ENCODE measurements around the gene CMTR1.
A peak's percentile ranks its signal among the peaks of the same experiment; 100 is the strongest.
"Not testable (repeated sequence)": the region's sequence is repeated elsewhere in the genome, so short reads cannot be mapped to it uniquely, and the experiment has no call there.

CMTR1 gene

DNA sequence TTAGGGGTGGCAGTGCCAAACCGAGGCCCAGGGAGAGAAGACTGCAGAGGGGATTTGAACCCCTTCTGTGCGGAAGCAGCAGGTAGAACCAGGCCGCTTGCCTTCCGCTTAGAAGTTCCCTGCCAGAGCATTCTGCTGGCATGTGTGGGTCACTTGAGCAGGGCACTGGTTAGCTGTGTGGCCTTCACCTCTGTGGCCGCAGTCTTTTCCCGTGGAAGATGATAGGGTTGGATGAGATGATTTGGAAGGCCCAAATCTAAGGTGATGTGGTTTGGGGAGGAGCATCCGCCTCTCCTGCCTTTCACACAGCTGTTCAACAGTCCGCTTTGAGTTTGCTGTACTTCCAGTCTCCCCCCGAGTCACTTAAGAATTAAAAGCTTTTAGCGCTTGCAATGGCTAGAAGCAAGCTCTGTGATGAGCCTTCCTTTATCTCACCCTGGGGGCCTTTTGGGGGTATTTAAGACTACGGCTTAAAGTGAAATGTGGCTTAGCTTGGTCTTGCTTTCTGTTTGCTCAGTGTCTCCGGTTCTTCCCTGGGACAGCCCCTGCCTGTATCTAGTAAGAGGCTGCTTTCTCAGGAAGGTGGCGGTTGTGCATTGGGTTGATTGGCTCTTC lies 743 bp downstream of the CMTR1 start:
- DNase-seq (ENCODE audit: low read depth) = no peak

DNA sequence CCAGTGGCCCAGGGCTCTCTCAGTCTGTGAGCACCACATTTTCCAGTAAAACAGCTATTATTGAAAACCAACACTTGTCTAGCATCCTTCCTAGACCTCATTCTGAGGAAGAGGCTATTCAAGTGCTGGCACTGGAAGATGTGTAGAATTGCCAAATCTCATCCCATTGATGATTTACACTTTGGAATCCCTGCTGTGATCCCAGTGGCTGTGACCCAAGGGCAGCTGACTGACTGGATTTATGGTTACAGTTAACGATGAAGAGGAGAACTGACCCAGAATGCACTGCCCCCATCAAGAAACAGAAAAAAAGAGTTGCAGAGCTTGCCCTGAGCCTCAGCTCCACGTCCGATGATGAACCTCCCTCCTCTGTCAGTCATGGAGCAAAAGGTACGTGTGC lies 2.4 kb downstream of the CMTR1 start:
- no peak for DNase-seq (ENCODE audit: low read depth)

GRCh38 chr6:37435816-37436215 lies 2.8 kb downstream of the CMTR1 start:
- DNase-seq (ENCODE audit: low read depth) = no peak

DNA sequence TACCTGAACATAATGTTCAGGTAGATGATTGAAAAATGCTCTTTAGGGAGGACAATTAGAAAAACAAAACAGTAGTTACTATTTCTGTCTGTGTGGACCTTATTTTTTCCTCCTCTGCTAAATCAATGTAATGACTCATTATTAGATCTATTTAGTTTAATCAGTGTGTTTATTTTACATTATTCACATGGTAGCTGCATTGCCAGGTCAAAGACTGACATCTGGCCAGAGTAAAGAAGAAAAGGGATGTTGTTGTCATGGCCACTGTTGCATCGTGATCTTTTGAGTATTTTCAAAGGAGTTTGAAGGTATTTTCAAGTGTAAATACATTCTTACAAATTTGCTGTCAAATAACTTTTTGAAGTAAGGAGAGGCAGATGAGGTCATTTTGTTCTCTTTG lies 5.9 kb downstream of the CMTR1 start:
- DNase-seq (ENCODE audit: low read depth) = no peak

- DNase-seq (ENCODE audit: low read depth) = no peak
Measured at GRCh38 chr6:37441651-37442050, 8.6 kb downstream of the CMTR1 start.

DNA sequence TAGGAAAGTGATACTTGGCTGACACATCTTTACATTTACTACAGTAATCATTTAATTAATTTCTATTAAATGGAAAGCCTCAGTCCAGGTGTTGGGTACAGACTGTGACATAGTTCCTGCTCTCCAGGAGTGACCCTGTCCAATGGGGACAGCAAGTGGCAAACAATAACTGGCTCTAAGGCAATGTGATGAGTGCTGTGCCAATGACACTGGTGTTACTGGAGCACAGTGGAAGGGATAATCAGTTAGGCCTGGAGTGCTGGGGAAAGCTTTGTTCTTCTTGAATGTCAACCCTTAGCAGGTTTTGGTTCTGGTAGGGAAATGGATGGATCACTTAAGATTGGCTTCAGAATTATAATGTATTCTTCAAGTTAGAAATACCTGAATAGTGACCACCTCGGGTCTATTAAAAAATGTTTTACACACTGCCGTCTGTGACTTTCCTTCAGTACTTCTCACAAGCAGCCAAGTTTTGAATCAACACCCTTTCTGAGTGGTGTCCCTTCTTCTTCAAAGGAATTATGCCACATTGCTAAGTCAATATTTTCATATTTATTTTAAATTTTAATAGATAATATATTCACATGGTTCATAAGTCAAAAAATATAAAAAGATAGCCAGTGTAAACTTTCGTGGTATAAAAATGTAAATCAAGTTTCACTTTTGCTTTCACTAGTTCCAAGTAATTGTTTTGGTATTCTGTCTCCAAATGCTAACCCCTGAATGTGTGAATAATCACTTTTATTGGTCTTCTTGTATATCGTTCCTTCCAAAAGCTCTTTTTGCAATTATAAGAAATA lies 9.6 kb downstream of the CMTR1 start:
- DNase-seq (ENCODE audit: low read depth) = no peak

- not testable (repeated sequence) for DNase-seq (ENCODE audit: low read depth)
Measured at GRCh38 chr6:37443216-37443542, 10.2 kb downstream of the CMTR1 start.

- no peak for DNase-seq (ENCODE audit: low read depth)
Measured at GRCh38 chr6:37449984-37450383, 17.0 kb downstream of the CMTR1 start.

DNA sequence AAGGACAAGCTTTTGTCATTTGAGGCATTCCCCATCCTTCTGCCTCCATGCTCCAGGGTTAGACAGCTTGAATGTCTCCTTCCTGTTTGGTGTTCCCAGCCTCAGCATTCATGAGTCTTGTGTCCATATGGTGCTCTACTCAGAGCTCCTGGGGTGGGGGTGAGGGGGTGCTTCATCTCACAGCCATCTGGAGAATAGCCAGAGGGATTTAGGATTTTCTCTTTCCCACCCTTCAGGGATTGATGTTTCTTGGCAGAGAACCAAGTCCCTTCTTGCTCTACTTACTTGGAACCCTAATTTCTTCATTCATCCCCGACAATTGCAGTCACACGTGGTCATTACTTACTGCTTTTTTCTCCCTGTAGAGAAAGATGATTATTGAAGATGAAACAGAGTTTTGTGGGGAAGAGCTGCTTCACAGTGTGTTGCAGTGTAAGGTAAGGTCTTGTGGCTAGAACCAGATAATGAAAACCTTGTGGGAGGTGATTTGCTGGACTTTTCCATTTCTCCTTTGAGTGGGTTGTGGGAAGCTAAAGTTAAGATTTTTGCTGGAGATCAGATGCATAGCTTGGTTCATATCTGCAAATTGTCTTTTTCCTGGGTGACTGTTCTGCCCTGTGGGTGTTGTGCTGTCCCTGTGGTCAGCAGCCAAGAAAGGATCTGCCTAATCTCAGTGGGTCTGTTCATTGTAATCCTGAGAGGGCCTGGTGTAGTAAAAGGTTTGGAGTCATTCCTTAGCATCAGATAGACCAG lies 18.6 kb downstream of the CMTR1 start:
- DNase-seq (ENCODE audit: low read depth) = no peak

DNA sequence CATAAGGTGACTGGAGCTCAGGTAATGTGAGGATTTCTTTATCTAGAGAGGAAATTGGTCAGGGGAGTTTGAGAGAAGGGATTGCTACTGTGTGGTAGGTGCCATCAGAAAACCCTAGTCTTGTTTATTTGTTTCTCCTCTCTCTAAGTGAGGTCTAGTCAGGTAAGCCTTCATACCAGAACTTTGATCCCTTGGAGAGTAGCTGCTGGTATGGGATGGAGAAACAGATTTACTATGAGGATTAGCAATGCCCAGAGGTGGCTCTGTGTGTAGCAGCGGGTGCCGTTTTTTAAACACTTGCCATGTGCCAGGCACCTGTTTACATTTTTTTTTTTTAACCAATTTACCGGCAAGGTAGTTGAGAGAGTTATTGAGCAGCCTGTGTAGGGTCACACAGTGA lies 19.5 kb downstream of the CMTR1 start:
- no peak for DNase-seq (ENCODE audit: low read depth)

- no peak for DNase-seq (ENCODE audit: low read depth)
Measured at GRCh38 chr6:37454420-37455140, 21.6 kb downstream of the CMTR1 start.

DNA sequence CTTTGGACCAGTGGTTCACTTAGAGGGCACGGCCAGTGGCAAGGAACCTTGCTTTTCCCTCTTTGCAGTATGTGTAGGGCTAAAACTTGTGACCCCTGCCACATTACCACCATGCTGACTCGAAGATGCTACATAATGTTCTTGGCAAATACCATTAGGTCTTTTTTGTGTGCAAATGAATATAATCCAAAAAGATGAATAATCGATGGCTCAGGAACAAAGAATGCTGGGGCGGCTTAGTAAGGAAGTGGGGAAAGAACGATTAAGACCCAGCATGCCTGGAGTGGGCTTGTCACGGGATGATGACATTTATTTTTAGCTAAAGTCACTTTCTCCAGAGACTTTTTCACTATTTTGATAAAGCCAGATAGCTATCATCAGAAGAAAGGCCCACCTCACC lies 23.1 kb downstream of the CMTR1 start:
- DNase-seq (ENCODE audit: low read depth) = no peak

- peak; percentile 41 for DNase-seq (ENCODE audit: low read depth)
Measured at GRCh38 chr6:37456816-37457560, 24.0 kb downstream of the CMTR1 start.

DNA sequence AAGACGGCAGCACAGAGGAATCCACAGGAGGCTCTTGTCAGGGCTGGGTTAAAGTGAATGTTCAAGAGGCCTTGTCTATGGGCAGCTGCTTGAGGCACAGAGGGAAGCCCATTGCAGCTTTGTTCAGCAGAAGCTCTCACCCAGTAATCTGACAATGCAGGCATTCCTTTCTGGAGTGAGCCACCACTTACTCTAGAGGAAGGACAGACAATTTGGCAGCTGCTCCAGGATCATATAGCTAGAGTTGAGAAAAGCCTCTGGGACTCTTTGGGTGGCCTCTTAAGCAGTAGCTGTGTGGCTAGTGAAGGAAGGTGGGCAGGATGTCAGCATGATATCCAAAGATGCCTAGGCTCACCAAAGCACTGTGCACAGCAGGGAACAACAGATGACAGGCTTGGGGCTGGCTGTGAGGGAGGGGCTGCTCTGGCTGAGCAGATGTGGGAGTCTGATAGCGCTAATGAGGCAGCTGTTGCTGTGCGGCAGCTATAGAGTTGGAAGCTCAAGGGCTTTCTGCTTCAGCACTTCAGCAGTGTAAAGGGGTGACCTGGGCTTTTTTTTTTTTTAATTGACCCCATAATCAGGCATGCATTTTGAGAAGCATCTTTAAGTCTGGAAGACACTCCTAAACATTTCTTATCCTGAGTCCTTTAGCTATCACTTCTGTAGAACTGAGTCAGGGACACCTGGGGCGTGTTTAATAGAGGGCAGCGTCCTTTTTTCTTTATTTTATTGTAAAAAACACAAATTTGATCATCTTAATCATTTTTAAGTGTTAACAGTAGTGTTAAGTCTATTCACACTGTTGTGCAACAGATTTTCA lies 27.2 kb downstream of the CMTR1 start:
- DNase-seq (ENCODE audit: low read depth) = no peak

DNA sequence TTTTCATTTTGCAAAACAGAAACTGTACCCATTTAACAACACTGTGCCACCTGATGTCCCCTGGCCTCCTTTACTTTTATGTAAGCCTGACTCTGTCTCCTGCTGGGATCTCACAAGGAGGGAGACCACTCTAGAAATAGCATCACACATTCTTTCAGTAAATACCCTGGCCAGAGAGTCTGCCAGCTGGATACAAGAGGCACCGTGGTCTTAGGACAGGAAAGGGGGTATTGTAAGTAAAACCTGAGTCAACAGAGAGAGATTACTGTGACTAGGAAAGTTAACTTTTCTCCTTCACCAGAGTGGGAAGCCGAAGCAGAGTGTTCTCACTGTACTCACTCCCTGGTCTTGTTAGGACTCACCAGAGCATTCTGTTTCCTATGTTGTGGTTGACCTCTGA lies 27.8 kb downstream of the CMTR1 start:
- no peak for DNase-seq (ENCODE audit: low read depth)

GRCh38 chr6:37463110-37463509 lies 30.1 kb downstream of the CMTR1 start:
- no peak for DNase-seq (ENCODE audit: low read depth)

DNA sequence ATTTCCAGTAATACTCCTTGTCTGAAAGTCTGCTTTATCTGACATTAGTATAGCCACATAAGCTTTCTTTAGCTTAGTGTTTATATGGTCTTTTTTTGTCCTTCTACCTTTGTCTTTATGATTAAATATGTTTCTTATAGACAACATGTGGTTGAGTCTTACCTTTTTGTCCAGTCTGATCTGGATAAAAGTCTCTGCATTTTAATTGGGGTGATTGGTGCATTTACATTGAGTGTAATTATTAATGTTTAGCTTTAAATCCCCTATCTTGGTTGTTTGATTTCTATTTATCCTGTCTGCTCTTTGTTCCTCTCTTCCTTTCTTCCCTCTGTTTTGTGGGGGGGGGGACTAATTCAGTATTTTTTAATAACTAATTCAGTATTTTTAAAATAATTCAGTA lies 34.7 kb downstream of the CMTR1 start:
- no peak for DNase-seq (ENCODE audit: low read depth)

DNA sequence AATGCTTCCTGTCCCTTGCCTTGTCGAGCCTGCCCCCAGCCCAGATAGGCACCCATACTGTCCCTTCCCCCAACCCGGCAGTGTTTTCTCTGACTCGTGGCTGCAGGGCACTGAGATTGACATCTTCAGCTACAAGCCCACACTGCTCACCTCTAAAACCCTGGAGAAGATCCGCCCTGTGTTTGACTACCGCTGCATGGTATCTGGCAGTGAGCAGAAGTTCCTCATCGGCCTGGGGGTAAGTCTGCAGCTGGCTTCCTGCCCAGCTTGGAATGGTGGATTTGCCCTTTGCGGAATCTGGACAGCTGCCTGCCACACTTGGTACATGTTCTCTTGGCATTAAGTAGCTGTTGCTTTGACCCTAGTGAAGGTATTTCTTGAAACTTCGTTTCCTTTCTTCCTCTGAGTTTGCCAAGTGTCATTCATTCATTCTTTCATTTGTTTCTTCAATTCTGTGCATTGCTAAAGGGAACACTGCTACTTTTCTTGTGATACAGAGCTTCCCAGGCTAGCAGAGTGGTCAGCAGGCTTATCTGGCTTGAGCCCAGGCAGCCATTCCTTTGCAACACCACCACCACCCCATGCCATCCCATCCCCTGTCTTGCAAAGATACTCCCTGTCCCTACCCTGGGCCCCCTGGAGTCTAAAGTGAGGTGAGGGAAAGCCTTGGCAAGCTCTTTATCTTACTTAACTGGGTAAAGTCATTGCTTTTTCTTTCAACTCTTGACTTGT lies 40.5 kb downstream of the CMTR1 start:
- DNase-seq (ENCODE audit: low read depth) = no peak

- DNase-seq (ENCODE audit: low read depth) = no peak
Measured at GRCh38 chr6:37474316-37474715, 41.3 kb downstream of the CMTR1 start.

DNA sequence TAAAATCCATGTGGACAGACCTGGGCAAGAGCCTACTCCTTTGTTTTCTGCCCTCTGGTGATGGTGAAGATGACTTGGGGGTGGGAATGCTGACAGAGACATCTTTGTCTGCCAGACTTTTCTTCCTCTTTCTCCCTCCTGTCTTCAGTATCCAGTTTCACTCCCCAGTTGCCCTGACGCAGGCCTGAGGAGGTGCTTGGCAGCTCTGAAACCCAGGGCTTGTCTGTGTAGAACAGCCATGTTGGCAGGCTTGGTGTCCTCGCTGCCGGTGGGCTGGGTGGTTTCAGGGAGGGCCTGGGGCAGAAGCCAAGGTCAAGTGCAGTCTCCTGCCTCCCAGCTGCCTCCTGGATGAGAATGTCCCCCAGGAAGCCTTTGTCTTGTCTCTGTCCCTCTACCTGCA lies 44.2 kb downstream of the CMTR1 start:
- DNase-seq (ENCODE audit: low read depth) = no peak

Measured in non-pigmented ciliary epithelial cell (primary cell).